ENCODE measurements around the gene HLA-DRB1.
"Not testable (repeated sequence)": the region's sequence is repeated elsewhere in the genome, so short reads cannot be mapped to it uniquely, and the experiment has no call there.

HLA-DRB1 gene

DNA sequence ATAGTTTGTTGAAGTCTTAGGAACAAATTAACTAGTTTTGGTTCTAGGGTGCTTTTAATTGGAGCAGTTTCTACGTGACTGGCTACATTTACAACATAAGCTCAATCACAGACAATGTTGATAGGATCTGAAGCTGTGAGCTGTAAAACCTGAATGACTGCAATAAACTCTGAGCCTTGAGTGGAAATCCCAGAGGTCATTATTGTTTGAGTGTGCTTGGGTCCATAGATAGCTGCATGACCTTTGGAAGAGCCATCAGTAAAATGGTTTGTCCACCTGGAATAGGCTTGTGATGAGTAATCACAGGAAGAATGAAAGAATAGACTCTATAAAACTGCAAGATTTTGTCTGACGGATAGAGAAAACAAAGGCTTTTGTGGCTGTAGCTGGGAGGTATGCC lies 26.7 kb downstream of the HLA-DRB1 start:
- Mint-ChIP-seq H3K36me3 (peaks cover 4 to 6% of the 10 kb centered on the region in 2 donors), H3K27ac (no peak overlapping the region), H3K4me1 (peaks cover 5 to 7% of the 10 kb centered on the region in 2 donors), H3K9me3 (peaks cover 0 to 2% of the 10 kb centered on the region in 2 donors), H3K27me3 (no peaks in the 10 kb centered on the region), H3K4me3 (no peak overlapping the region)
- DNase-seq (no peak), ATAC-seq (replicated peaks) (no peak)

- ATAC-seq (replicated peaks) (no peak), DNase-seq (no peak)
- Mint-ChIP-seq H3K36me3 (peaks cover 4 to 10% of the 10 kb centered on the region in 2 donors), H3K27ac (no peak overlapping the region), H3K4me1 (peaks cover 5 to 8% of the 10 kb centered on the region in 2 donors), H3K27me3 (no peaks in the 10 kb centered on the region), H3K4me3 (no peak overlapping the region), H3K9me3 (peaks cover 0 to 2% of the 10 kb centered on the region in 2 donors)
Measured at GRCh38 chr6:32559747-32560146, 29.9 kb downstream of the HLA-DRB1 start.

- Mint-ChIP-seq H3K4me3 (peak overlapping the region; percentile 75), H3K27ac (peak overlapping the region; percentile 77), H3K9me3 (peaks cover 0 to 2% of the 10 kb centered on the region in 2 donors), H3K4me1 (peaks cover 9 to 20% of the 10 kb centered on the region in 2 donors), H3K36me3 (peaks cover 4 to 16% of the 10 kb centered on the region in 2 donors), H3K27me3 (no peaks in the 10 kb centered on the region)
- ATAC-seq (replicated peaks) (peak in 1 of 2 donors; percentile 55), DNase-seq (no peak)
Measured at GRCh38 chr6:32558426-32559057, 31.1 kb downstream of the HLA-DRB1 start.

DNA sequence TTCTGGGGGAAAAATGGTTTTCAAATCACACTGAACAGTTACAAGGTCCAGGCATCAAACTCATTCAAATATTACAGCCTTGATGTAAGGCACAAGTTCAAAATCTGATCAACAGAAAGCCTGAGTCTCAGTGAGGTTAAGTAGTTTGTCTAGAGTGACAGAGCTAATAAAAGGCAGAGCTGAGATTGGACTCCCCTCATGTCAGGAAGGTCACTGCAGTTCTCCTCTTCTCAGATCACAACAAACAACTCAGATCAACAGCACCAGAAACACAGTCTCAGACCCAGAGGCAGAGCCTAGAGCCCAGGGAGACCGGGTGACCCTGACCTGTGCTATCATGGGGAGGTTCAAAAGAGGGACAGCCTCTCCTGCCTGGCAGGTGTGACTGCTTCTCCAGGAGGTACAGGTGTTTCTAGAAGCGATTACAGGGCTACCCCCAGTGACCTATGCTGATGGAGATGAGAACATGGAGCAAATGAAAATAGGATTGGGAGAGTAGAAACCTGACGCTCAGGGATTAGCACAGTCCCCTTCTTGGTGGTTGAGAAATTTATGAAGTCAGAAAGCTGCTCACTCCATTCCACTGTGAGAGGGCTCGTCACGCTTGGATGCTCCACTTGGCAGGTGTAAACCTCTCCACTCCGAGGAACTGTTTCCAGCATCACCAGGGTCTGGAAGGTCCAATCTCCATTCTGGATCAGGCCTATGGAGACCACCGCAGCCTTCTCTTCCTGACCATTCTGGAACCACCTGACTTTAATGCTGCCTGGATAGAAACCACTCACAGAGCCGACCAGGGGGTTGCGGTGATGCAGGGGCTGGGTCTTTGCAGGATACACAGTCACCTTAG lies 35.3 kb downstream of the HLA-DRB1 start:
- Mint-ChIP-seq H3K4me1 (peaks cover 13 to 26% of the 10 kb centered on the region in 2 donors), H3K27me3 (no peaks in the 10 kb centered on the region), H3K4me3 (no peak overlapping the region), H3K9me3 (no peaks in the 10 kb centered on the region), H3K27ac (no peak overlapping the region), H3K36me3 (peaks cover 17 to 27% of the 10 kb centered on the region in 2 donors)
- no peak for DNase-seq
- no peak for ATAC-seq (replicated peaks)

- peaks cover 8 to 19% of the 10 kb centered on the region in 2 donors for H3K4me1 Mint-ChIP-seq
- H3K27me3 Mint-ChIP-seq = no peaks in the 10 kb centered on the region
- H3K36me3 Mint-ChIP-seq = peaks cover 15 to 25% of the 10 kb centered on the region in 2 donors
- no peak overlapping the region for H3K4me3 Mint-ChIP-seq
- peak overlapping the region; percentile 9 for H3K27ac Mint-ChIP-seq
- H3K9me3 Mint-ChIP-seq = no peaks in the 10 kb centered on the region
- no peak for ATAC-seq (replicated peaks)
- no peak for DNase-seq
Measured at GRCh38 chr6:32553037-32553742, 36.5 kb downstream of the HLA-DRB1 start.

DNA sequence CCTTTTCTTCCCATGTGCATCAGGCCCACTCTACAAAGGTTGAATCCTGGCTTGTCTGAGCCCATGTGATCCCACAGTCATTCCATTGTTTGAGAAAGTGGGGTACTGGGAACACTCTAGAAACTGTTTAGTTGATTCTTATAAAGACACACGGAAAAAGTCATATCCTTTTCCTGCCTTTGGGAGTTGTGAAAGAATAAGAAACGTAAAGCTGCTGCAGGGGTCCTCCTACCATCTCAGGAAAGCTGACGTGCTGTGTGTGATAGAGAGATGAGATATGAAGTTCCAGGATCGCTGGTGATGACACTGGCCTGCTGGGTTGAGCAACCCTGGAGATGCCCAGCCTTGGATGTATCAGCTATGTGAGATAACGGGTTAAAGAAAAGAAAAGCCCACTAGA lies 38.2 kb downstream of the HLA-DRB1 start:
- no peak for DNase-seq
- Mint-ChIP-seq H3K4me1 (peaks cover 10 to 19% of the 10 kb centered on the region in 2 donors), H3K9me3 (no peaks in the 10 kb centered on the region), H3K36me3 (peaks cover 15 to 21% of the 10 kb centered on the region in 2 donors), H3K27me3 (no peaks in the 10 kb centered on the region), H3K4me3 (no peak overlapping the region), H3K27ac (no peak overlapping the region)
- ATAC-seq (replicated peaks) = no peak

DNA sequence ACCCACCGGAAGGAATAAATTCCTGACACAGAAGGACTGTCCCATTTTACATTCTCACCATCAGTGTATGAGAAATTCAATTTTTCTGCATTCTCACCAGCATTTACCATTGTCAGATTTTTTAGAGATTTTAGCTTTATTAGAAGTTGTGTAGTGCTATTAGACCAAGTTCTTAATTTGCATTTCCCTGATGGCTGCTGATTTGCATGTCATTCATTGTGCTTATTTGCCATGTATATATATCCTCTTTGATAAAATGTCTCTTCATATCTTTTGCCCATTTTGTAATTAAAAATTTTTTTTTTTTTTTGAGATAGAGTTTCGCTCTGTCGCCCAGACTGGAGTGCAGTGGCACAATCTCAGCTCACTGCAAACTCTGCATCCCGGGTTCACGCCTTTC lies 49.8 kb downstream of the HLA-DRB1 start:
- no peaks in the 10 kb centered on the region for H3K27me3 Mint-ChIP-seq
- no peak overlapping the region for H3K27ac Mint-ChIP-seq
- H3K4me1 Mint-ChIP-seq = peaks cover 0 to 7% of the 10 kb centered on the region in 2 donors
- H3K9me3 Mint-ChIP-seq = peaks cover 4 to 10% of the 10 kb centered on the region in 2 donors
- ATAC-seq (replicated peaks) (no peak), DNase-seq (no peak)
- H3K36me3 Mint-ChIP-seq = peaks cover 11 to 15% of the 10 kb centered on the region in 2 donors
- no peak overlapping the region for H3K4me3 Mint-ChIP-seq

DNA sequence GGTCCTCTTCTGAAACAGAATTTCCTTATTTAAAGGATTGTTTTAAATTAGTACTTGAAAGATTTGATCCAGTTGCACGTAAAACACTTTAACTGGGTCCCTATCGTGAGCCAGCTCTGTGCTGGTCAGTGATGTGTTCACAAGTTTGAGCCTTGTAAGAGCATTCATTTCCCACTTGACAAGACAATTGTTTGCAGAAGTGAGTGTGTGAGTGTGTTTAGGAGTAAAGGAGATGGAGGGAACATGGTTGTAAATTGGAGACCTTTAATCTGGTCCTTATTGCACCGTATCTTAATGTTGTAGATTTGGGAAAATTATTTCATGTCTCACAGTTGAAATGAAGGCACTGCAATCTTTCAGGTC lies 59.2 kb downstream of the HLA-DRB1 start:
- H3K27me3 Mint-ChIP-seq, H3K9me3 Mint-ChIP-seq, DNase-seq: not testable (repeated sequence)
- peaks cover 28 to 47% of the 10 kb centered on the region in 2 donors for H3K4me1 Mint-ChIP-seq
- peak overlapping the region; percentile 99 for H3K27ac Mint-ChIP-seq
- peak overlapping the region; percentile 78 to 92 for H3K4me3 Mint-ChIP-seq
- peaks cover 25 to 40% of the 10 kb centered on the region in 2 donors for H3K36me3 Mint-ChIP-seq
- ATAC-seq (replicated peaks) = peak; percentile 69 to 72

GRCh38 chr6:32529697-32530430 lies 59.8 kb downstream of the HLA-DRB1 start, which contains the start of gene HLA-DRB5:
Gene HLA-DRB5, minus strand, starts transcription at chr6:32530287. Its CDS starts 63 bp downstream, at chr6:32530224.
- ATAC-seq (replicated peaks) = peak; percentile 79 to 86
- DNase-seq = peak; percentile 63
- Mint-ChIP-seq H3K36me3 (peaks cover 21 to 42% of the 10 kb centered on the region in 2 donors), H3K9me3 (peaks cover 0 to 3% of the 10 kb centered on the region in 2 donors), H3K4me3 (peak within 1 kb of the TSS; percentile 78 to 92), H3K4me1 (peaks cover 26 to 52% of the 10 kb centered on the region in 2 donors), H3K27ac (peak within 1 kb of the TSS; percentile 99), H3K27me3 (no peaks in the 10 kb centered on the region)

All from stimulated activated naive B cell treated with anti-CD40 and anti-IgM and Interleukin-4, amounts not matched to agents 10 μg/mL and 1 μg/mL and 100 μg/mL, for 72 hours (primary cell).